K562 (cell line): ENCODE measurements around the gene FMNL2.

Experiments used
- EGR1 ChIP-seq: fragments of 450-650 bp; conservative IDR thresholded peaks from 2 replicates; pipeline ENCODE4 v1.6.1; 2017; ENCODE audit warnings: mild to moderate bottlenecking
- GABPA ChIP-seq: fragments of 200-800 bp; sonication (Bioruptor generic); conservative IDR thresholded peaks from 2 replicates; pipeline ENCODE4 v1.6.1; 2016; ENCODE audit warnings: low read depth, missing genetic modification characterization, missing compliant biosample characterization
- HNRNPK ChIP-seq: fragments of 200-400 bp; formaldehyde crosslinking; IDR thresholded peaks from one replicate; pipeline ENCODE4 v1.6.1; 2018; ENCODE audit warnings: mild to moderate bottlenecking, low read depth, low read length; ENCODE audit not compliant: poor library complexity, severe bottlenecking
- SNRNP70 ChIP-seq: fragments of 200-400 bp; formaldehyde crosslinking; optimal IDR thresholded peaks from 2 replicates; pipeline ENCODE3; 2017; ENCODE audit warnings: low read depth, low read length
- TGIF2 ChIP-seq: sonication (generic); formaldehyde crosslinking; IDR thresholded peaks from 2 replicates; pipeline ENCODE4 v1.8.1; 2022; ENCODE audit warnings: mild to moderate bottlenecking, missing genetic modification reagents, moderate library complexity
- ZNF23 ChIP-seq: fragments of 250-450 bp; sonication (Bioruptor Pico); IDR thresholded peaks from 2 replicates; pipeline ENCODE4 v1.4.0; 2020; ENCODE audit warnings: mild to moderate bottlenecking
- ZSCAN29 ChIP-seq: fragments of 450-650 bp; IDR thresholded peaks from 2 replicates; pipeline ENCODE4 v1.6.1; 2017
- TF ChIP-seq, protein P1 (sequence below), 3 experiments: IDR thresholded peaks in 2 of 3; conservative IDR thresholded peaks in 1 of 3; 2 replicates each; pipeline ENCODE4 v1.5.1; 2011 to 2012; ENCODE audit warnings: low read length in 3 of 3, mild to moderate bottlenecking in 3 of 3, control low read depth in 2 of 3, improper control_type of control experiment in 1 of 3, inconsistent platforms in 1 of 3, low read depth in 1 of 3, mixed read lengths in 1 of 3, moderate library complexity in 1 of 3; ENCODE audit not compliant: insufficient read depth in 2 of 3
- TF ChIP-seq, protein P2 (sequence below): sonication (generic); formaldehyde crosslinking; IDR thresholded peaks from 2 replicates; pipeline ENCODE4 v1.8.1; 2023; ENCODE audit warnings: mild to moderate bottlenecking, missing genetic modification reagents

DNA sequence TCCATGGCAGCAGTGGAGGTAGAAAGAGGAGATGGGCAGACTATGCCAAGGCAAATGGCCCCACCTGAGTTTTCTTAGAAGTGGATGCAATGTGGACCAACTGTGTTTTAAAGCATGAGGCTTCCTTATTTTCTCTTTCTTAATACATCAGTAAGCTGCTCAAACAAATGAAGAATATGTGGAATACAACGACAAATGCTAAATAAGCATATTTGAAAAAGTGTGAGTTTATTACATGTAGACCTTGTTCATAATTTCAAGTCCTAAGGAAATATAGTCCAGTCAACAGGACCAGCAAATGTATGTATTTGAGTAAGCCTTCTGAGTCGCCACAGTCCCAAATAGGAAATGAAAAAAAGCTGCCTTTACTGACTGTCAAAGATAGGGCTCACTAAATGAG is 204.4 kb downstream of the FMNL2 start:
- TF ChIP-seq EGR1 (no peak), ZNF23 (CRISPR knock-in tag) (no peak), GABPA (tag) (no peak), TGIF2 (no peak), ZSCAN29 (no peak), SNRNP70 (no peak), HNRNPK (no peak)
- TF ChIP-seq, protein P1, sequence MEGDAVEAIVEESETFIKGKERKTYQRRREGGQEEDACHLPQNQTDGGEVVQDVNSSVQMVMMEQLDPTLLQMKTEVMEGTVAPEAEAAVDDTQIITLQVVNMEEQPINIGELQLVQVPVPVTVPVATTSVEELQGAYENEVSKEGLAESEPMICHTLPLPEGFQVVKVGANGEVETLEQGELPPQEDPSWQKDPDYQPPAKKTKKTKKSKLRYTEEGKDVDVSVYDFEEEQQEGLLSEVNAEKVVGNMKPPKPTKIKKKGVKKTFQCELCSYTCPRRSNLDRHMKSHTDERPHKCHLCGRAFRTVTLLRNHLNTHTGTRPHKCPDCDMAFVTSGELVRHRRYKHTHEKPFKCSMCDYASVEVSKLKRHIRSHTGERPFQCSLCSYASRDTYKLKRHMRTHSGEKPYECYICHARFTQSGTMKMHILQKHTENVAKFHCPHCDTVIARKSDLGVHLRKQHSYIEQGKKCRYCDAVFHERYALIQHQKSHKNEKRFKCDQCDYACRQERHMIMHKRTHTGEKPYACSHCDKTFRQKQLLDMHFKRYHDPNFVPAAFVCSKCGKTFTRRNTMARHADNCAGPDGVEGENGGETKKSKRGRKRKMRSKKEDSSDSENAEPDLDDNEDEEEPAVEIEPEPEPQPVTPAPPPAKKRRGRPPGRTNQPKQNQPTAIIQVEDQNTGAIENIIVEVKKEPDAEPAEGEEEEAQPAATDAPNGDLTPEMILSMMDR (IDR thresholded peaks at IDR 0.05 in 2 of 3, conservative IDR thresholded peaks at IDR 0.05 in 1 of 3; ENCODE audit: insufficient read depth in 2 of 3, low read depth in 1 of 3, low read length in 3 of 3) = no peak
- TF ChIP-seq, protein P2, sequence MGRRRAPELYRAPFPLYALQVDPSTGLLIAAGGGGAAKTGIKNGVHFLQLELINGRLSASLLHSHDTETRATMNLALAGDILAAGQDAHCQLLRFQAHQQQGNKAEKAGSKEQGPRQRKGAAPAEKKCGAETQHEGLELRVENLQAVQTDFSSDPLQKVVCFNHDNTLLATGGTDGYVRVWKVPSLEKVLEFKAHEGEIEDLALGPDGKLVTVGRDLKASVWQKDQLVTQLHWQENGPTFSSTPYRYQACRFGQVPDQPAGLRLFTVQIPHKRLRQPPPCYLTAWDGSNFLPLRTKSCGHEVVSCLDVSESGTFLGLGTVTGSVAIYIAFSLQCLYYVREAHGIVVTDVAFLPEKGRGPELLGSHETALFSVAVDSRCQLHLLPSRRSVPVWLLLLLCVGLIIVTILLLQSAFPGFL (CRISPR knock-in tag) = no peak
